ENCODE results near the gene SRPK2.
A peak's percentile ranks its signal among the peaks of the same experiment; 100 is the strongest.

Gene SRPK2

DNA sequence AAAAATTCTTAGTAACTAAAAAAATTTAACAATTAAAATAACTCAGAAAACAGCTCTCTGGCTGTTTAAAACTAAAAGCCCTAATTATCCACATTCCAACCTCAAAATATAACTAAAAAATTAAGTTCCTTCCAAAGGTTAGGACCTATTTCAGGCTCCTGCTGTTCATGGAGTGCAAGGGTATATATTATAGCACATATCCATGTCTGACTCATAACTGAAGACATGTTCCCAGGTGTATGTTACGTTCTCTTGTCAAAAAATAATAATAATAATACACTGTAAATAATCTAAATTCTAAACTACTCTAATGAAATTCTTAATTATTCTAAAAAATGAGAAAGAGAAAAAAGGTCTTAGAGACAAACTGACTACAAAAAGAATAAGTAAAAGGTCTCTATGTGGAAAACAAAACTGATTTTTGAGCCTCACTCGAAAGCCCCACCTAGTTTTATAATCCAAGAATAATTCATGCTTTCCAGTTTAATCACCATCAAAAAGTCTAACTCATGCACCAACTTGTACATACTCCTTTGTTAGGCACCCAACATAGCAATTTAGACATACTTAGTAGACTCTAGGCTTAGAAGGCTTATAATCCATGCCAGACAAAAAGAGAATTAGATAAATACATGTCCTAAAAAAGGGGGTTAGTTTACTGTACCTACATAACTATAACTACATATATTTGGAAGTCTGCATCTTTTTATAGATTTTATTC, 203.3 kb downstream of the SRPK2 start:
- DNase-seq = no peak

DNA sequence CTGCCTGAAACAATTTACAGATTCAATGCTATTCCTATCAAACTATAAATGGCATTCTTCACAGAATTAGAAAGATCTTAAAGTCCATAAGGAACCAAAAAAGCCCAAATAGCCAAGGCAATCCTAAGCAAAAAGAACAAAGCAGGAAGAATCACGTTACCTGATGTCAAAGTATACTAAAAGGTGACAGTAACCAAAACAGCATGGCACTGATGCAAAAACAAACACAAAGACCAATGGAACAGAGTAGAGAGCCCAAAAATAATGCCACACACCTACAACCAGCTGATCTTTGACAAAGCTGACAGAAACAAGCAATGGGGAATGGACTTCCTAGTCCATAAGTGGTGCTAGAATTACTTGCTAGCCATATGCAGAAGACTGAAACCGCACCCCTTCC, 208.7 kb downstream of the SRPK2 start:
- DNase-seq = no peak

- no peak for DNase-seq
Measured at GRCh38 chr7:105178928-105179541, 209.7 kb downstream of the SRPK2 start.

GRCh38 chr7:105178177-105178576, 210.5 kb downstream of the SRPK2 start:
- DNase-seq = no peak

- no peak for DNase-seq
Measured at GRCh38 chr7:105177026-105177425, 211.7 kb downstream of the SRPK2 start.

DNA sequence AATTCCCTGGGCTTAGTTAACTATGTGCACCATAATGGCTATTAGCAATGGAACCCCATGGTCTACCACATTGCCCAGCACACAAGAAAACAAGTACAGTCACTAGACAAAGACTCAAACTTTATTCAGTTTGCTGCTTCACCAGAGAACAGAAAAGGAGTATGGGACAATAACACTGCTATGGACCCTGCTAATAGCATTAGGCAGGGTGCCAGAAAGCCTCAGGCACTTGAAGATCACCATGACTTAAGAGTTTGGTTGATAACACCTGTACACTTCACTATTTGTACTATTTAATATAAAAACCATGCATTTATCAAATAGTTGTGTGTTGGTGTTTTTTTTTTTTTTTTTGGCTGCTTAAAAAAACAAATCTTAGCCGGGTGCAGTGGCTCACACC, 215.1 kb downstream of the SRPK2 start:
- DNase-seq = no peak

DNA sequence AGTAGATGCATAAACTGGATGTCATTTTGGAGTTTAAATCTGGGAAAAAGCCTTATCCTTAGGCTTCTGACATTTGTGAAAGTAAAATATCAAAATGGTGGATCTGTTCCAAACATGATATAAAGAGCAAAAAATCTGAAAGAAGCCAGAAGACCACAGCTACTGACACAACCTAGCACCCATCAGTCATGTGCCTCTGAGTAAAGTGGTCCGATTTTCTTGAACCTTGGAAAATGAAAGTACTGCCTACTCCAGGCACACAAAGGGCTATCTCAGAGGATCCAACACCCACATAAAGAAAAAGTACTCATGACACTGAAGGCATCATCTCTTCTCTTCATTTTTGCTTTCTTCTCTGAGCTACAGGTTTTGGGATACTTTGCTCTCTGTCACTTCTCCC, 224.0 kb downstream of the SRPK2 start:
- no peak for DNase-seq

DNA sequence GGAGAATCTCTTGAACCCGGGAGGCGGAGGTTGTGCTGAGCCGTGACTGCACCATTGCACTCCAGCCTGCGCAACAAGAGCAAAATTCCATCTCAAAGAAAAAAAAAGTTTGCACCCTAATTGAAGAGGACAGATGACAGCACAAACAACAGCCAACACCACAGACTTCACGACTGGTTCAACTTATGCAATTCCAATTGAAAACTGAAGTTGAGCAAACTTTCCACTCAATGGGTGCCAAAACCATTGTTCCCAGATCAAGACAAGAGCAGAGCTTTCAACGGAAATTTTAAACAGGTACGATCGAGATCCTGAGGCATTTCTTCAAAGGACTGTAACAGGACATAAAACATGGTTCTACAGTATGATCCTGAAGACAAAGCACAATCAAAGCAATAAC, 225.0 kb downstream of the SRPK2 start:
- no peak for DNase-seq

GRCh38 chr7:105161366-105161765, 227.4 kb downstream of the SRPK2 start:
- no peak for DNase-seq

DNA sequence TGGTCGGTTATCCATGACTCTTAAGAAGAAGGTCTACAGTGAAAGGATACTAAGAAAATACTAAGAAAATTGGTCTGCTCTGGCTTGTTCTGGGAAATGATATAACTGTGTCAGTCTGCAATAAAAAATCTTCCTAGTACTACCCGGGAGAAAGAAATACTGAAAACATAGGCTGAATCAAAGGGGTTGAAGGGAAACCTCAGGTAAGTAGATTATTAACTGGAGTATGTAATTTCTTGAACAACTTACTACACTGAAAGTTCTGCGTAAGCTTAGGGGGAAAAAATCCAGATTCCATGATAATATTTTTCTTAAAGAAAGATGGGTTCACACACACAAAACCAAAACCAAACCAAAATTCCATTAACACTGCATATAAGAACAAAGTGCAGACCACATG, 231.4 kb downstream of the SRPK2 start:
- DNase-seq = no peak

DNA sequence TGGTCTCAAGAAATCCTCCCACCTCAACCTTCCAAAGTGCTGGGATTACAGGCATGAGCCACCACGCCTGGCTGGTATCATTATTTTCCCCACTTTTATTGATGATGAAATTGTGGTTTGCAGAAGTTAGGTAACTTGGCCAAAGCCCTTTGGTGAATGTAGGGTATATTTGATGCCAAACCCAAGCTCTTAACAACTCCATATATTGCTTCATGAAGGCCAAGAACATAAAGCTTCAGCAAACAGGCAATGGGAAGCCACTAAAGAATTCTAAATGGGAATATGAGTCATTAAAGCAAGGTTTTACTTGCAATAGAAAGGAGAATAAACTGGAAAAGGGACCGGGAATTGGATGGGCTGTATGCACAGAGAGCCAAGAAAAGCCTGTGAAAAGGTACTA, 232.0 kb downstream of the SRPK2 start:
- no peak for DNase-seq

DNA sequence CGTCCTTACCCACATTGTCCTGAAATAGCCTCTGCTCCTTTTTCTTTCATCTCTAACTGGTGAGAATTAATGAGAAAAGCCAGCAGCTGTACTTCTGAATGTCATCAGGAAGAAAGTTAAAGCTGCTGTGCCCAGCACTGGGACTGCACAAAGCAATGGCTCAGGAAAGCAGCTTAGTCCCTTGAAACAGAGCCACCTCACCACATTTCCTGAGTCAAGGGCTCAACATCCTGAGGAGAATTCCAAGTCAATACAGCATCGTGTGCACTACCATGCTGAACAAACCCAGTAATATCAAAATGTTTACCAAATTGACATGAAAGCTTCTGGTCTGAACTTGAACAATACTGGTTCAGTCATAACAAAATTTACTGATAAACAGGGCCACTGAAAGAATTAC, 234.6 kb downstream of the SRPK2 start:
- no peak for DNase-seq

DNA sequence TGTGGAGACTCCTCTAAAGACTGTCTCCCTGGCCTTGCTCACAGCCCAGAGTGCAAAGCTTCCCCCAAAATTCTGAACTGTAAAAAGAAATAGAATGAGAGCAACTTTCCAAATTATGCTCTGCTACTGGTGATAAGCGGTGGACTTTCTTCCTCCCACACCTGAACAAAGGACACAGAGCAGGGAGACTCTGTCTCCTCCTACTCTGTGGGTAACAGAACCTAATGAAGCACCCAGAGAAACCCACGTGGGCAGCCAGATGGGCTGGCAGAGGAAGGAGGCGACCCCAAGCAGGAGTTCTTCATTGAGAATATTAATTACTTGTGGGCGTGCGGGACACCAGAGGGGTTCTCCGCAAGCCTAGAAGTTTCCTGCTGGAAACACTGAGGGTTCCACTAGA, 235.2 kb downstream of the SRPK2 start:
- no peak for DNase-seq

DNA sequence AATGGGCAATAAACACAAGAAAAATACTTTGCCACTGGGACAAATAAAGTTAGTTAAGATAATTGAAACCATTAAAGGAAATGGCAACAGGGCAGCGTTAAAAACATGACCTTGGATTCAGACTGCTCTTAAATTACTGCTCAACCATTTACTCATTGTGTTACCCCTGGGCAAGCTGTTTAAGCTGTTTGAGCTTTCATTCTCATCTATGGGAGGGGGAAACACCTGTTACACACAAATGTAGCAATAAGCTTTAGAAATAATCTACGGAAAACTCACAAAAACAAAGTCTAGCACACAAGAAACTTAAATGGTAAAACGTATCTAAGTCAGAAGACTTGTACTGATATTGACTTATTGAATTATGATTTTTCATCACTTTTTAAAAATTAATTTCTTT, 237.6 kb downstream of the SRPK2 start:
- no peak for DNase-seq

GRCh38 chr7:105149827-105150226, 238.9 kb downstream of the SRPK2 start:
- no peak for DNase-seq

DNA sequence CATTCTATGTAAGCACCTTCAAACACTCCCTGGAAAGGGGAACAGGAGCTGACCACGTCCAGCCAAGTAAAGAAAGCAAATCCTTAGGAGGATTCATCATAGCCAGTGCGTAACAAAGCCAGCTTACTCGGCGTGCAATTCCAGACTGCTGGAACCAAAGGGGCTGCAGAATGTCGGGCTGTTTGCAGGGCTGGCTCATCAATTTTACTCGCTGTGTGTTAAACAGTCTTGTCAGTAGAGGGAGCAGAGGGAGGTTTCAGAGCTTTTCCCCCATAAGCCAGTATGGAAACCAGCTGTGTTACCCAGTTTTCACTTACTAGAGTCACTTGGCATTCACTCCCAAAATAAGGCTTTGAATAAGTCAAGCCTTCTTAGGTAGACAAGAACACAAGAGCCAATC, 247.7 kb downstream of the SRPK2 start:
- DNase-seq = peak in 1 of 2 donors; percentile 23

GRCh38 chr7:105139381-105139780, 249.3 kb downstream of the SRPK2 start:
- no peak for DNase-seq

DNA sequence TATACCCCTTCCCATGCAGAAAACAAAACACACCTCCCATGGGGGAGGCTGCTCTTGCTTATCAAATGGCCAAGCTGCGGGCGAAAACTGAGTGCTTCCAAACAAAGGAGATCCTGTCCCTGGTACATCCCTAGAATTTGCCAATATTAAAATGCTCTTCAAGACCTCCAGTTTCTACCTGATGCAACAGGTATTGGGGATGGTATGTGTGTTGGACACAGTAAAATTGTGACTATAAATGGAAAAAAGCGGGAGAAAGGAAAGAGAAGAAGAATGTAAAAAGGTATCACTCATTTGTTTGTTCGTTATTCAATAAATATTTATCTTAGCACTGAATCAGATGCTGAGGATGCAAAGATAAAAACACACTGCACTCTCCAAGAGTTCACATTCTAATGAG, 250.8 kb downstream of the SRPK2 start:
- no peak for DNase-seq

DNA sequence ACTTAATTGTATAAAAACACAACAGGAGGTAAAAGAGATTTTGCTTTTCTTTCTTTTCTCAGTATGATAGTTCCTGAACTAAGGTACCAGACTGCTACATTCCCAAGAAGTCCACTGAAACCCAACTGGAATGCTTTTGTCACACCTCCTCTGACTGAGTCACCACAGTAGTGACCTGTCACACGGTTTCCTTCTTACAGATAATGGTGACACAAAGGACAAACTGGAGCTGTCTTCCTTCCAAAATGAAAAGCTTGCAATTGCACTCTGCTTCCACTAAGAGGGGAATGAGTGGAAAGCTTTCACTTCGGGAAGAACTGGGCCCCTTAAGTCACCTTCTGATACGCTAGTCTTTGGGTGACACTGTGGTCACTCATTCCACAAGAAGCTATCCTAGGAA, 252.5 kb downstream of the SRPK2 start:
- no peak for DNase-seq

DNA sequence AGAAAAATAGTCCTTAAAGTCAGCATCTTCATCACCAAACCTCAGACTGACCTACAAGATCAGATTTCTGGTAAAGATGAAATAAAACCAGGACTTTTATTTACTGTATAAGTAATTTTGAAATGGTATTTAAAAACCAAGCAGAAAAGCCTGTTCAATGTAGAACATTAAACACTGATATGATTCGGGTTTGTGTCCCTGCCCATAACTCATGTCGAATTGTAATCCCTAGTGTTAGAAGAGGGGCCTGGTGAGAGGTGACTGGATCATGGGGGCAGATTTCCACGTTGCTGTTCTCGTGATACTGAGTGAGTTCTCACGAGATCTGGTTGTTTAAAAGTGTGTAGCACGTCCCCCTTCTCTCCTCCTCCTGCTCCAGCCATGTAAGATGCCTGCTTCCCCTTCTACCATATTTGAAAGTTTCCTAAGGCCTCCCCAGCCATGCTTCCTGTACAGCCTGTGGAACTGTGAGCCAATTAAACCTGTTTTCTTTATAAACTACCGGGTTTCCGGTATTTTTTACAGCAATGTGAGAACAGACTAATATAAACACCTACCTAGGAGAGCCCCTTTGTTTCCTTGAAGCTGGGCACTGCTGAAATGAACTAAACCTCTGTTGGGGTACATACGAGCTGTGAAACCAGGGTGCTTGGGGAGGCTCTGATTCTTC, 254.6 kb downstream of the SRPK2 start:
- no peak for DNase-seq

- no peak for DNase-seq
Measured at GRCh38 chr7:105133358-105133757, 255.4 kb downstream of the SRPK2 start.

DNA sequence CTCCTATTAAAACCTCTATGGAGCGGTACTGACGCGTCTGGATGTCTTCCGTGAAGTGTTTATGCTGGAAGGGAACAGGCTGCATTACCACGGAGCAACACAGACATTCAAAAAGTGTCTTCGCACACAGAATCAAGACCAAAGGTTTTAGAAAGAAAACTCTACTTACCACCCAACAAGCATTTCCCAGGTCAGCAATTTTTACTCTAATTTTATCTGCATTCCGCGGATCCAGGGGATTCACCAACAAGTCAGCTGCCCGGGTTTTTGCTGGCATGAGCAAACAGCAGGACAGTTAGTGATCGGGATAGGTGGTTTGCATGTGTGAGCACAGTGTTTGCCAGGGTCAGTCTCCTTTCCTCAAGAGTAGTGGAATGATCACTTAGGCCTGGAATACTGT, 255.9 kb downstream of the SRPK2 start:
- no peak for DNase-seq

GRCh38 chr7:105132335-105132734, 256.4 kb downstream of the SRPK2 start:
- DNase-seq = no peak

GRCh38 chr7:105131890-105132289, 256.8 kb downstream of the SRPK2 start:
- no peak for DNase-seq

All from CD4-positive, alpha-beta T cell treated with Interleukin-1 beta for 1 hour (primary cell).